ENCODE results near the gene ABRACL.
A peak's percentile ranks its signal among the peaks of the same experiment; 100 is the strongest.
"Not testable (repeated sequence)": the region's sequence is repeated elsewhere in the genome, so short reads cannot be mapped to it uniquely, and the experiment has no call there.

Gene ABRACL

GRCh38 chr6:139013185-139013800, 15.3 kb upstream of the ABRACL start:
- no peak for DNase-seq

- DNase-seq = no peak
Measured at GRCh38 chr6:139014945-139015344, 13.6 kb upstream of the ABRACL start.

- peak in 1 of 2 donors; percentile 76 for DNase-seq
Measured at GRCh38 chr6:139016337-139017213, 12.0 kb upstream of the ABRACL start.

- DNase-seq = no peak
Measured at GRCh38 chr6:139017227-139017626, 11.3 kb upstream of the ABRACL start.

GRCh38 chr6:139019722-139020121, 8.8 kb upstream of the ABRACL start:
- no peak for DNase-seq

- no peak for DNase-seq
Measured at GRCh38 chr6:139020689-139021088, 7.9 kb upstream of the ABRACL start.

GRCh38 chr6:139025416-139025815, 3.1 kb upstream of the ABRACL start:
- not testable (repeated sequence) for DNase-seq

- DNase-seq = peak in 1 of 2 donors; percentile 63
Measured at GRCh38 chr6:139027620-139028182, 844 bp upstream of the ABRACL start.

GRCh38 chr6:139028215-139028657, 309 bp upstream of the ABRACL start:
- no peak for DNase-seq

GRCh38 chr6:139029470-139030227, 1.1 kb downstream of the ABRACL start:
- DNase-seq = peak in 1 of 2 donors; percentile 49

GRCh38 chr6:139030228-139030963, 1.9 kb downstream of the ABRACL start:
- DNase-seq = peak in 1 of 2 donors; percentile 66

GRCh38 chr6:139037490-139037889, 8.9 kb downstream of the ABRACL start:
- no peak for DNase-seq

GRCh38 chr6:139044250-139044649, 15.7 kb downstream of the ABRACL start:
- no peak for DNase-seq

- no peak for DNase-seq
Measured at GRCh38 chr6:139047677-139048076, 19.1 kb downstream of the ABRACL start.

GRCh38 chr6:139048912-139049311, 20.4 kb downstream of the ABRACL start:
- DNase-seq = not testable (repeated sequence)

- DNase-seq = not testable (repeated sequence)
Measured at GRCh38 chr6:139050131-139050769, 21.7 kb downstream of the ABRACL start.

GRCh38 chr6:139050770-139051313, 22.3 kb downstream of the ABRACL start:
- DNase-seq = no peak

- no peak for DNase-seq
Measured at GRCh38 chr6:139051396-139052060, 23.0 kb downstream of the ABRACL start.

- no peak for DNase-seq
Measured at GRCh38 chr6:139053382-139053781, 24.8 kb downstream of the ABRACL start.

GRCh38 chr6:139054001-139054400, 25.5 kb downstream of the ABRACL start:
- DNase-seq = no peak

- no peak for DNase-seq
Measured at GRCh38 chr6:139055709-139056108, 27.2 kb downstream of the ABRACL start.

All from bone marrow (tissue), 2 donors.